ENCODE measurements around the gene IFI27L2. TPM values are rescaled to one million over a fixed set of nuclear protein-coding genes. Genes with fewer than 3 reads are reported as not detected.

Gene IFI27L2
- total and polyA plus RNA-seq, 2 of the 8 experiments (the other 6 are each of a cell fraction or from before 2014, with no cell fraction given): 14.0 to 69.6 TPM

- TF ChIP-seq CHD7 (IDR thresholded peaks at IDR 0.05; ENCODE audit: insufficient replicate concordance, low read length): no peak
- no peak for TF ChIP-seq KDM5A (IDR thresholded peaks at IDR 0.05; ENCODE audit: low read length)
- TF ChIP-seq MAFK (IDR thresholded peaks at IDR 0.05; ENCODE audit: low read depth, low read length): no peak
- no peak for TF ChIP-seq GABPA (IDR thresholded peaks at IDR 0.05; ENCODE audit: borderline replicate concordance, insufficient read depth, low read length)
- no peak for TF ChIP-seq SIN3A (conservative IDR thresholded peaks at IDR 0.05 in 1 of 2, IDR thresholded peaks at IDR 0.05 in 1 of 2; ENCODE audit: low read depth in 1 of 2, low read length in 2 of 2)
- no peak for TF ChIP-seq HDAC6 (IDR thresholded peaks at IDR 0.05; ENCODE audit: low read depth, low read length)
- TF ChIP-seq CTCF (IDR thresholded peaks at IDR 0.05; ENCODE audit: control extremely low read depth in 1 of 3, insufficient read depth in 1 of 3, low read depth in 1 of 3, low read length in 3 of 3): no peak
- TF ChIP-seq GTF2F1 (IDR thresholded peaks at IDR 0.05; ENCODE audit: borderline replicate concordance, low read depth, low read length): no peak
- TF ChIP-seq CEBPB (IDR thresholded peaks at IDR 0.05; ENCODE audit: low read depth, low read length): no peak
Observed at GRCh38 chr14:94087891-94088290, 41.5 kb downstream of the IFI27L2 start (continued).
